ENCODE data around the gene RGS3. TPM values are rescaled to one million over a fixed set of nuclear protein-coding genes. Genes with fewer than 3 reads are reported as not detected.

RGS3 gene
- total RNA-seq, 6 donors from 2014 or later, result 60.3 to 93.2 (median 72.6) TPM

- Histone ChIP-seq H3K4me3 (peak overlapping the region in 1 of 4 donors; percentile 11), H3K4me1 (peaks cover 69 to 97% (median 80%) of the 10 kb centered on the region in 4 donors), H3K9me3 (no peaks in the 10 kb centered on the region), H3K27ac (peak overlapping the region; percentile 68 to 84 (median 78)), H3K36me3 (peaks cover 4 to 26% (median 18%) of the 10 kb centered on the region in 4 donors), H3K27me3 (no peaks in the 10 kb centered on the region)
- TF ChIP-seq, protein P1, sequence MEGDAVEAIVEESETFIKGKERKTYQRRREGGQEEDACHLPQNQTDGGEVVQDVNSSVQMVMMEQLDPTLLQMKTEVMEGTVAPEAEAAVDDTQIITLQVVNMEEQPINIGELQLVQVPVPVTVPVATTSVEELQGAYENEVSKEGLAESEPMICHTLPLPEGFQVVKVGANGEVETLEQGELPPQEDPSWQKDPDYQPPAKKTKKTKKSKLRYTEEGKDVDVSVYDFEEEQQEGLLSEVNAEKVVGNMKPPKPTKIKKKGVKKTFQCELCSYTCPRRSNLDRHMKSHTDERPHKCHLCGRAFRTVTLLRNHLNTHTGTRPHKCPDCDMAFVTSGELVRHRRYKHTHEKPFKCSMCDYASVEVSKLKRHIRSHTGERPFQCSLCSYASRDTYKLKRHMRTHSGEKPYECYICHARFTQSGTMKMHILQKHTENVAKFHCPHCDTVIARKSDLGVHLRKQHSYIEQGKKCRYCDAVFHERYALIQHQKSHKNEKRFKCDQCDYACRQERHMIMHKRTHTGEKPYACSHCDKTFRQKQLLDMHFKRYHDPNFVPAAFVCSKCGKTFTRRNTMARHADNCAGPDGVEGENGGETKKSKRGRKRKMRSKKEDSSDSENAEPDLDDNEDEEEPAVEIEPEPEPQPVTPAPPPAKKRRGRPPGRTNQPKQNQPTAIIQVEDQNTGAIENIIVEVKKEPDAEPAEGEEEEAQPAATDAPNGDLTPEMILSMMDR (IDR thresholded peaks at IDR 0.05), result no peak
- TF ChIP-seq EP300 (IDR thresholded peaks at IDR 0.05) (peak in 2 of 4 donors; percentile 58 to 66), POLR2AphosphoS5 (IDR thresholded peaks at IDR 0.05) (peak; percentile 62 to 76), POLR2A (IDR thresholded peaks at IDR 0.05) (no peak)
- peak in 1 of 2 donors; percentile 19 for ATAC-seq (ENCODE audit: low FRiP score in 2 of 2)
- 47 to 58% methylated on average over 7 of the region's 7 CpGs for WGBS, 2 donors
- peak in 1 of 2 donors; percentile 53 for DNase-seq
These were observed 125.9 kb downstream of the RGS3 start for GRCh38 chr9:113589407-113589806.

DNA sequence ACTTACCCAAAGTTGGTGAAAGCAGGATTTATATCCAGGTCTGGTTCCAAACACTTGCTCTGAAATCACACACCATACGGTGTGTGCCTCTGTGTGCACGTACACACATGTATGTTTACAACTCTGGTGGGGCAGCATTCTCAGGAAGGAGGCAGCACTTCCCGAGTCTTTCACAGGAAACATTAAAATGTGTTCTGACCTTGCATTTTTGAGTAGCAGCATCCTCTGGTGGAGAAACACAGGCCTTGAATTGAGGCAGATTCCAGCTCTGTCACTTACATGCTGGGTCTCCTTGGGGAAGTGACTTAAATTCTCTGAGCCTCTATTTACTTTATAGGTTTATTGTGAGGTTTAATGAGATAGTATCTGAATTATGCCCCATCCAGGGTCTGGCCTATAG lies 126.4 kb downstream of the RGS3 start:
- Histone ChIP-seq H3K36me3 (peaks cover 0 to 26% (median 15%) of the 10 kb centered on the region in 4 donors), H3K27me3 (no peaks in the 10 kb centered on the region), H3K27ac (peak overlapping the region; percentile 68 to 84 (median 78)), H3K4me3 (peak overlapping the region in 1 of 4 donors; percentile 11), H3K4me1 (peaks cover 69 to 97% (median 78%) of the 10 kb centered on the region in 4 donors), H3K9me3 (no peaks in the 10 kb centered on the region)
- no peak for DNase-seq
- no peak for ATAC-seq (ENCODE audit: low FRiP score in 2 of 2)
- WGBS, 2 donors, result 15 to 40% methylated on average over 3 of the region's 3 CpGs
- TF ChIP-seq EP300 (IDR thresholded peaks at IDR 0.05) (no peak), POLR2AphosphoS5 (IDR thresholded peaks at IDR 0.05) (peak in 1 of 2 donors; percentile 4)
- TF ChIP-seq, protein P1 (IDR thresholded peaks at IDR 0.05), result peak in 5 of 6 experiments; percentile 36 to 60 (median 55)

GRCh38 chr9:113590389-113590788 lies 126.9 kb downstream of the RGS3 start:
- Histone ChIP-seq H3K27me3 (no peaks in the 10 kb centered on the region), H3K9me3 (no peaks in the 10 kb centered on the region), H3K4me1 (peaks cover 69 to 96% (median 75%) of the 10 kb centered on the region in 4 donors), H3K36me3 (peaks cover 0 to 26% (median 16%) of the 10 kb centered on the region in 4 donors), H3K27ac (peak overlapping the region; percentile 51 to 80 (median 76)), H3K4me3 (no peak overlapping the region)
- ATAC-seq (ENCODE audit: low FRiP score in 2 of 2) (no peak), DNase-seq (no peak)
- WGBS, 2 donors, result 97 to 100% methylated on average over 2 of the region's 2 CpGs
- TF ChIP-seq POLR2AphosphoS5 (IDR thresholded peaks at IDR 0.05), result no peak
- TF ChIP-seq, protein P1 (IDR thresholded peaks at IDR 0.05), result no peak
- TF ChIP-seq EP300 (IDR thresholded peaks at IDR 0.05), result no peak
- no peak for TF ChIP-seq POLR2A (IDR thresholded peaks at IDR 0.05)

DNA sequence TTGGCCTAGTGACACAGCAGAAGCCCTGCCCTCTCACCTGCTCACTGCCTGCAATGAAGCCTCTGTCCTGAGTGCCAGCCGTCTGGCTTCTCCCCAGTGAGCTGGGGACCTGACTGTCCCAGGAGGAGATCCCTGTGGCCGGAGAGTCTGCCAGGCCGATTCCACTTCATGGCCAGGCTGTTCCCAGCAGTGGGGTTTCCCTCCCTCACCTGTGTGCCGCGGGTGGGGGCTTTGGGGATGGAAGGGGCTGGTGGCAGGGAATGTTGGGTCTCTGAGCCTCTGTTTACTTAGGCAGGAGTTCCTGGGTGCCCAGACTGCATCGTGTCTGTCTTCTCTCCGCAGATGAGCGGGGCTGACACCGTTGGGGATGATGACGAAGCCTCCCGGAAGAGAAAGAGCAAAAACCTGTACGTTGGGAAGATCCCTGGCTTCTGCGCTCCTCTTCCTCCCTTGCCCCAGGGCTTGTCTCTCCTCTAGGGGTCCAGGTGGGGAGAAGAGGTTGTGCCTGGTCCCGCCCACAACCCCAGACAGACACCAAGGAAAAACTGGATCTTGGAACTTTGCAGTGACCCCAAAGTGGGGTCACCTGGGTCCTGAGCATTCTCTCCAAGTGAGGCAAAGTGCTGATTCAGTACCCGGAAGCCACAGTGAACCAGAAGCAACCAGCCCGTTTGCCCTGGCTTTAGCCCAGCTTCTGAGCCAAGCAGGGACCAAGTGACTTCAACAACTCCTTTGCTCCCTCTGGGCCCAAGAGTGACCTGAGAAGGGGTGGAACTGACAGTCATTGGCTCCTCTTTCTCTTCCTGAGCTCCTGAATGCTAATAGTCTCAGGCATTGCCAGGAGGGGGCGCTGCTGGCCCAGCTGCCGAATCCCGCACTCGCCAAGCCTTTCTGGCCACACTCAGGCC lies 127.7 kb downstream of the RGS3 start:
- Histone ChIP-seq H3K36me3 (peaks cover 4 to 26% (median 21%) of the 10 kb centered on the region in 4 donors), H3K27ac (peak overlapping the region; percentile 31 to 80 (median 64)), H3K4me3 (no peak overlapping the region), H3K4me1 (peaks cover 74 to 94% (median 76%) of the 10 kb centered on the region in 4 donors), H3K27me3 (no peaks in the 10 kb centered on the region), H3K9me3 (no peaks in the 10 kb centered on the region)
- ATAC-seq (ENCODE audit: low FRiP score in 2 of 2) (peak in 1 of 2 donors; percentile 69), DNase-seq (peak; percentile 70 to 90)
- 40 to 63% methylated on average over 7 to 20 of the region's 20 CpGs for WGBS, 2 donors
- no peak for TF ChIP-seq EP300 (IDR thresholded peaks at IDR 0.05)
- TF ChIP-seq POLR2AphosphoS5 (IDR thresholded peaks at IDR 0.05), result peak in 1 of 2 donors; percentile 29
- TF ChIP-seq, protein P1 (IDR thresholded peaks at IDR 0.05), result peak; percentile 78 to 86 (median 82)
